IPS DF 6.9 (cell line): Measurements from ENCODE around the gene RTTN.

Experiments used
- DNase-seq: peaks from one replicate; pipeline ENCODE4 v3.0.0-alpha.2; 2013; ENCODE audit warnings: low read depth, low spot score
- H3K27ac ChIP-seq: one replicate; pipeline ENCODE4 v1.5.1; 2013; ENCODE audit warnings: low read length, control low read depth
- H3K27me3 ChIP-seq: 2 replicates; pipeline ENCODE4 v1.6.1; 2013; ENCODE audit warnings: mild to moderate bottlenecking, low read length; ENCODE audit not compliant: control insufficient read depth, insufficient read depth
- H3K36me3 ChIP-seq: 2 replicates; pipeline ENCODE4 v1.6.1; 2013; ENCODE audit warnings: low read length; ENCODE audit not compliant: control insufficient read depth, insufficient read depth
- H3K4me1 ChIP-seq: 2 replicates; pipeline ENCODE4 v1.6.1; 2013; ENCODE audit warnings: low read length; ENCODE audit not compliant: control insufficient read depth, insufficient read depth
- H3K4me3 ChIP-seq: 2 replicates; pipeline ENCODE4 v1.5.1; 2013; ENCODE audit warnings: mild to moderate bottlenecking, low read length
- H3K9me3 ChIP-seq: 2 replicates; pipeline ENCODE4 v1.6.1; 2013; ENCODE audit warnings: low read length, inconsistent platforms; ENCODE audit not compliant: control insufficient read depth, insufficient read depth
- WGBS: extraction: QIAGEN DNeasy Blood & Tissue Kit; methylation state at CpG from one replicate; pipeline ENCODE4 v1.1.7; 2013; ENCODE audit warnings: mixed read lengths, missing lambda C conversion rate; ENCODE audit not compliant: insufficient read length, insufficient coverage; 5-methylcytosine and 5-hydroxymethylcytosine counted together

Gene RTTN

GRCh38 chr18:70176537-70176936 lies 28.9 kb downstream of the RTTN start:
- no peak overlapping the region for H3K4me3 ChIP-seq
- H3K36me3 ChIP-seq: no peaks in the 10 kb centered on the region
- WGBS: no CpG with 5 or more reads among the region's 2 CpGs
- no peak for DNase-seq
- no peaks in the 10 kb centered on the region for H3K27me3 ChIP-seq
- H3K9me3 ChIP-seq: no peaks in the 10 kb centered on the region
- H3K4me1 ChIP-seq: no peaks in the 10 kb centered on the region
- no peak overlapping the region for H3K27ac ChIP-seq

DNA sequence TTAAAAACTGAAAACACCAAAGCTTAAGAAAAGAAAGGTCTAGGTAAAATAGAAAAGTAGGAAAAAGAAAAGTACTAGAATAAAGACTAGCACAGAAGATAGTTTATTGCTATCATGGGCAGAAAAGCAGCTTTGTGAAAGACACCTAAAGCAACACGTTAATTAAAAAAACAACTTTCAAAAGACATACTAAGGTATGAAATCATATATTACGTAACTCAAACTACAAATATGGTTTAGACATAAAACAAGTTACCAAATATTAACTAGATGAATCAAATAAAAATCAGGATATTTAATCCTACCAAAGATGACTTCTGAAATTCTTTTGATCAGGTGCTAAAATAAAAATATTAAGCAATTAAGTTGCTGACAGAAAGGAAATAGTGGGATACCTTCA lies 30.3 kb downstream of the RTTN start:
- no CpG with 5 or more reads among the region's 2 CpGs for WGBS
- no peak overlapping the region for H3K4me3 ChIP-seq
- no peaks in the 10 kb centered on the region for H3K9me3 ChIP-seq
- H3K36me3 ChIP-seq: no peaks in the 10 kb centered on the region
- no peak overlapping the region for H3K27ac ChIP-seq
- H3K27me3 ChIP-seq: no peaks in the 10 kb centered on the region
- no peaks in the 10 kb centered on the region for H3K4me1 ChIP-seq
- no peak for DNase-seq

DNA sequence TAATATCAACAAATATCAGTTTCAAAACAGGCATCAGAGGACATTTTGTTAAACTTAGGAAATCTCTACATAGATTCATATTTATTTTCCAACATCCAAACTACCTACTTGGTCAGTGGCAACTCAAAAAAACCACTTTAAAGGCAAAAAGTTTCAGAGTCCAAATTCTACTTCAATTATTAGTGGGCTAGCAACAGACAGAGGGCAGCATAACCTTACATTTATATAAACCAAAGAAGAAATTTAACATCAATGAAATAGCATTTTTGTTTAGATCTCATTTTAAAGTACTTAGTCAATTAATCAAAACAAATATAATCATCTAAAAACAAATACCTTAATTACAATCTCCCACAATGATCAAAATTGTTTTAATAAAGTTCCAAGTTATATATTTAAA lies 33.3 kb downstream of the RTTN start:
- Histone ChIP-seq H3K4me3 (no peak overlapping the region), H3K4me1 (no peaks in the 10 kb centered on the region), H3K9me3 (no peaks in the 10 kb centered on the region), H3K36me3 (no peaks in the 10 kb centered on the region), H3K27ac (no peak overlapping the region), H3K27me3 (no peaks in the 10 kb centered on the region)
- no peak for DNase-seq

- WGBS: no CpG with 5 or more reads among the region's 4 CpGs
- DNase-seq: no peak
- no peaks in the 10 kb centered on the region for H3K4me1 ChIP-seq
- H3K27me3 ChIP-seq: no peaks in the 10 kb centered on the region
- H3K4me3 ChIP-seq: no peak overlapping the region
- no peaks in the 10 kb centered on the region for H3K9me3 ChIP-seq
- H3K27ac ChIP-seq: no peak overlapping the region
- no peaks in the 10 kb centered on the region for H3K36me3 ChIP-seq
Measured at GRCh38 chr18:70169747-70170146, 35.7 kb downstream of the RTTN start.

DNA sequence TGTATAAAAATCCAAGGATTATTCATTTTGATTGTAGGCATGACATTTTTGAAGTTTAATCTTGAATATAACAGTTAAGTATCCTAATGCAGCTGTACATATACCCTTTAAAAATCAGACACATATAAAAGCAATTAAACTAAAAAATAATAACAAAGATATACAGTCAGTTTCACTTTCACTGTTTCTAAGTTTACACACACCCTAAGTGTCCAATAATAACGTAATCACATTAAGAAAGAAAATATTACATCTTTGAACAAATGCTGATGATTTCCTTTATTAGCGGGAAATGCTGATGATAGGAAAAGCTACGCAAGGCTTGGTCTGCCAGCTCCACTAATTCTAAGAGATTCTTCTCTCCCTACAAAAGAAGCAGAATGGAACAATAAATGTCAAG lies 38.8 kb downstream of the RTTN start:
- Histone ChIP-seq H3K4me1 (no peaks in the 10 kb centered on the region), H3K9me3 (no peaks in the 10 kb centered on the region), H3K36me3 (no peaks in the 10 kb centered on the region), H3K4me3 (no peak overlapping the region), H3K27me3 (no peaks in the 10 kb centered on the region), H3K27ac (no peak overlapping the region)
- DNase-seq: no peak
- 100% methylated on average over 1 of the region's 3 CpGs for WGBS

GRCh38 chr18:70165936-70166335 lies 39.6 kb downstream of the RTTN start:
- no peaks in the 10 kb centered on the region for H3K9me3 ChIP-seq
- H3K27me3 ChIP-seq: no peaks in the 10 kb centered on the region
- no peaks in the 10 kb centered on the region for H3K36me3 ChIP-seq
- no peak for DNase-seq
- WGBS: no CpG with 5 or more reads among the region's 3 CpGs
- H3K4me3 ChIP-seq: no peak overlapping the region
- H3K27ac ChIP-seq: no peak overlapping the region
- H3K4me1 ChIP-seq: no peaks in the 10 kb centered on the region

- Histone ChIP-seq H3K4me3 (no peak overlapping the region), H3K9me3 (no peaks in the 10 kb centered on the region), H3K36me3 (no peaks in the 10 kb centered on the region), H3K4me1 (0 out of 2 replicates have a peak, but pooled peaks cover 1% of the 10 kb centered on the region), H3K27ac (no peak overlapping the region), H3K27me3 (no peaks in the 10 kb centered on the region)
- DNase-seq: no peak
- no CpG with 5 or more reads among the region's 1 CpG for WGBS
Measured at GRCh38 chr18:70160073-70160678, 45.3 kb downstream of the RTTN start.

DNA sequence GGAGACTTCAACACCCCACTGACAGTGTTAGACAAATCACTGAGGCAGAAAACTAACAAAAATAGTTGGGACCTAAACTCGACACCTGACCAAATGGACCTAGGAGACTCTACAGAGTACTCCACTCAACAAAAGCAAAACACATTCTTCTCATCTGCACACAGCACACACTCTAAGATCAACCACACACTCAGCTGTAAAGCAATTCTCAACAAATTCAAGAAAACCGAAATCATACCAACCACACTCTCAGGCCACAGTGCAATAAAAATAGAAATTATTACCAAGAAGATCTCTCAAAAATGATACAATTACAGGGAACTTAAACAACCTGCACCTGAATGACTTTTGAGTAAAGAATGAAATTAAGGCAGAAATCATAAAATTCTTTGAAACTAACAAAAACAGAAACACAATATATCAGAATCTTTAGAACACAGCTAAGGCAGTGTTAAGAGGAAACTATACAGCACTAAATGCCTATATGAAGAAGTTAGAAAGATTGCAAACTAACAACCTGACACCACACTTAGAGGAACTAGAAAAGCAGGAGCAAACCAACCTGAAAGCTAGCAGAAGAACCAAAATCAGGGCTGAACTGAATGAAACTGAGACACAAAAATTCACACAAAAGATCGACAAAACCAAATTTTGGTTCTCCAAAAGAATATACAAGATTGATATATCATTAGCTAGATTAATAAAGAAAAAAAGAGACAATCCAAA lies 46.3 kb downstream of the RTTN start:
- Histone ChIP-seq H3K27me3 (no peaks in the 10 kb centered on the region), H3K27ac (no peak overlapping the region), H3K9me3 (no peaks in the 10 kb centered on the region), H3K4me3 (no peak overlapping the region), H3K4me1 (0 out of 2 replicates have a peak, but pooled peaks cover 1% of the 10 kb centered on the region), H3K36me3 (no peaks in the 10 kb centered on the region)
- no peak for DNase-seq
- no CpG with 5 or more reads among the region's 3 CpGs for WGBS

DNA sequence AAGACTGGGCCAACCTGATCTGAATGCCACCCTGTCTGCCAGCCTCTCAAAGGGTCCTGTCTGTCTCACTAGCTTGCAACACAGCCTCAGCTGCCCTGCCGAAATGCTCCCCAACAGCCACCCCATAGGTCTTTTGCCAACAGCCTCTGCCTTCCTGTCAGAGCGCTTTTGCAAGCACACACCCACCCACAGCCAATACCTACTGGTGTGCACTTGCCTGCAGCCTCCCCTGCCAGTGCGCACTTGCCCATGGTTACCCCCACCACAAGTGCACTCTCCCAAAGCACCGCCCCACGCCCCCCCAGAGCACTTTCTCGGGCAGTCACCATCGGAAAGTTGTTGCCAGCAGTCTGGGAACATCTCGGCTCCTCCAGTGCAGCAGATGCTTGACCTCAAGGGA lies 48.6 kb downstream of the RTTN start:
- no peaks in the 10 kb centered on the region for H3K27me3 ChIP-seq

DNA sequence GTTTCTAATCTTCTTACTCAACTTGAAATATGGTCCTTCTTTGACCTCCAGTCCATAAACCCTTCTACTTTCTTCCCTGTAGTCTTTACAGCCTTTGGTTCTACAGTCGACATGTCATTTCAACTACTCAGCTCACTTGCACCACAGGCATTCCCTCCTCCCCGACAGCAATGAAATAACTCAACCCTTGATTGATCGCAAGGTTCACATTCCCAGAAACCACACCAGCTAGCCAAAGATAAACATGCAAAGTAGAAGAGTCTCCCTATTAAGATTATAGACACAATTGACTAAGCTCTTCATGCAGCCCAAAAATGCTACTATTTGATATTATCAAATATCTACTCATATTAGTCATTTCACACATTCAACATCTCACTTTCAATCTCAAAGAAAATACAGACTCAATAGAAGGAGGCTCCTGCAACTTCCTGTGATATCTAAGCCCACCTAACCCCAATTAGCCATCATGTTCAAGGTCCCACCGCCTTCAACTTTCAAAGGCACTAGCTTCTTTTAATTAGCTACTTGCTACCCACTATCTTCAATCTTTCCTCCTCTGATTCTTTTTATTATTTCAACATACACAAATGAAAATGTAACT lies 50.8 kb downstream of the RTTN start:
- 0 out of 2 replicates have a peak, but pooled peaks cover 1% of the 10 kb centered on the region for H3K4me1 ChIP-seq
- no CpG with 5 or more reads among the region's 4 CpGs for WGBS
- no peaks in the 10 kb centered on the region for H3K9me3 ChIP-seq
- no peak overlapping the region for H3K27ac ChIP-seq
- no peaks in the 10 kb centered on the region for H3K27me3 ChIP-seq
- DNase-seq: no peak
- no peak overlapping the region for H3K4me3 ChIP-seq
- no peaks in the 10 kb centered on the region for H3K36me3 ChIP-seq

More for the DNA sequence above, 48.6 kb downstream of the RTTN start:
- Histone ChIP-seq H3K4me1 (0 out of 2 replicates have a peak, but pooled peaks cover 1% of the 10 kb centered on the region), H3K36me3 (no peaks in the 10 kb centered on the region), H3K9me3 (no peaks in the 10 kb centered on the region), H3K27ac (no peak overlapping the region), H3K4me3 (no peak overlapping the region)
- WGBS: no CpG with 5 or more reads among the region's 8 CpGs
- DNase-seq: no peak
